KOPT-K1 (cell line): ENCODE data around the gene FKBP4.
A peak's percentile ranks its signal among the peaks of the same experiment; 100 is the strongest.

Experiments used
- H3K27ac ChIP-seq: fragments of 200-600 bp; sonication (generic); 2 replicates; pipeline ENCODE4 v1.5.1; 2016; ENCODE audit warnings: antibody characterized with exemption, mild to moderate bottlenecking, low read depth, low read length; ENCODE audit not compliant: poor library complexity, severe bottlenecking
- H3K36me3 ChIP-seq: fragments of 200-600 bp; sonication (generic); 2 replicates; pipeline ENCODE4 v1.5.1; 2017; ENCODE audit warnings: antibody characterized with exemption, mild to moderate bottlenecking, low read length, moderate library complexity; ENCODE audit not compliant: insufficient read depth
- H3K9me3 ChIP-seq: fragments of 200-600 bp; sonication (generic); 2 replicates; pipeline ENCODE4 v1.5.1; 2017; ENCODE audit warnings: antibody characterized with exemption, low read length, mild to moderate bottlenecking; ENCODE audit not compliant: insufficient read depth, poor library complexity, severe bottlenecking

Gene FKBP4, protein sequence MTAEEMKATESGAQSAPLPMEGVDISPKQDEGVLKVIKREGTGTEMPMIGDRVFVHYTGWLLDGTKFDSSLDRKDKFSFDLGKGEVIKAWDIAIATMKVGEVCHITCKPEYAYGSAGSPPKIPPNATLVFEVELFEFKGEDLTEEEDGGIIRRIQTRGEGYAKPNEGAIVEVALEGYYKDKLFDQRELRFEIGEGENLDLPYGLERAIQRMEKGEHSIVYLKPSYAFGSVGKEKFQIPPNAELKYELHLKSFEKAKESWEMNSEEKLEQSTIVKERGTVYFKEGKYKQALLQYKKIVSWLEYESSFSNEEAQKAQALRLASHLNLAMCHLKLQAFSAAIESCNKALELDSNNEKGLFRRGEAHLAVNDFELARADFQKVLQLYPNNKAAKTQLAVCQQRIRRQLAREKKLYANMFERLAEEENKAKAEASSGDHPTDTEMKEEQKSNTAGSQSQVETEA

DNA sequence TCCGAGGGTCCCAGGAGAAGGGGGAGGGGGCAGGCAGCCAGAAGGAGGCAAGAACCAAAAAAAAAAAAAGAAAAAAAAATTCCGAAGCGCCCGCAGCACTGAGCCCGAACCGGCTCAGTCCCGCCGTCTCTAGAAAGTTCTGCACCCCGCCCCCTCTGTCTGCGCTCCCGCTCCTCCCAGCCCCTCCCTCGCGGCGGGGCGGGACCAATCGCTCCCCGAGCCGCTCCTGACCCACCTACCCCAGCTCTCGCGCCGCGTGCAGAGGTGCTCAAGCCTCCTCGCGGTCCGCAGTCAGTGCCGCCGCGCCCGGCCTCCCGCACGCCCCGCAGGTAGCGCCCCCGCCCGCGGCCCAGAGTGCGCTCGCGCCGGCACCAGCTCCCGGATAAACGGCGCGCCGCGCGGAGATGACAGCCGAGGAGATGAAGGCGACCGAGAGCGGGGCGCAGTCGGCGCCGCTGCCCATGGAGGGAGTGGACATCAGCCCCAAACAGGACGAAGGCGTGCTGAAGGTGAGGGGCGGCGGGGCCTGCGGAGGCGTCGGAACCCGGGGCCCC is at the start of gene FKBP4:
Gene FKBP4, plus strand, starts transcription at position 235 of the 554 bp plus-strand sequence. Its CDS starts 170 bp downstream, at position 405.
- H3K9me3 ChIP-seq, result no peaks in the 10 kb centered on the region
- peaks cover 39% of the 10 kb centered on the region for H3K36me3 ChIP-seq
- peak within 1 kb of the TSS; percentile 64 for H3K27ac ChIP-seq

GRCh38 chr12:2745655-2746054 is 49.1 kb upstream of the FKBP4 start:
- Histone ChIP-seq H3K9me3 (no peaks in the 10 kb centered on the region), H3K27ac (no peak overlapping the region), H3K36me3 (no peaks in the 10 kb centered on the region)

DNA sequence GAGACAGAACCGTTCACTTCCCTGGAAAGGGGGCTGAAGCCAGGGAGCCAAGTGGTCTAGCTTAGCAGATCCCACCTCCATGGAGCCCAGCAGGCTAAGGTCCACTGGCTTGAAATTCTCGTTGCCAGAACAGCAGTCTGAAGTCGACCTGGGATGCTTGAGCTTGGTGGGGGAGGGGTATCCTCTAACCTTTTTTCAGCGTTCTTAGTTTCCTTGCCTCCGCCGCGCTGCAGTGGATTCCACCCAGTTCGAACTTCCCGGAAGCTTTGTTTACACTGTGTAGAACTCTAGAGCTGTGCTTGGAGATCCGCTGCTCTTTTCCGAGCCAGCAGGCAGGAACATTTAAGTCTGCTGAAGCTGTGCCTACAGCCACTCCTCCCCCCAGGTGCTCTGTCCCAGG is 45.2 kb upstream of the FKBP4 start:
- Histone ChIP-seq H3K27ac (no peak overlapping the region), H3K9me3 (no peaks in the 10 kb centered on the region)

GRCh38 chr12:2750185-2750584 is 44.6 kb upstream of the FKBP4 start:
- H3K9me3 ChIP-seq, result no peaks in the 10 kb centered on the region

More for the DNA sequence above, 45.2 kb upstream of the FKBP4 start:
- H3K36me3 ChIP-seq, result no peaks in the 10 kb centered on the region

DNA sequence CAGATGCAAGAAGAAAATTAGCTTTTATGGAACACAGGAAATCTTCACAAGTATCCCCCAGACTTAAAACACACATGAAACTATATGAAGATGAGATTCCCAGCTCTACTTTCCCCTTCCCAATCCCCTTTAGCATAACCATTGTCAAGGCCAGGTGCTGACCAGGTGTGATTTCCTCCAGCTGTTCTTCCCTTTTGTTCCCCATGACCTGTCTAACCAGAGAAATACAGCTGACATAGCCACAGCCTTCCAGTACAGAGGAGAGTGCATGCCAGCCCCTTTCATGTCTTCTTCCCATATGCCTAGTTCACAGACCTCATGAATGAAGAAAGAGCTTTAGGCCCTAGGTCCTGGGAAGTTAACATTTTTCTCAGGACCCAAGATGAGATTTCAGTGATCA is 43.5 kb upstream of the FKBP4 start:
- Histone ChIP-seq H3K36me3 (no peaks in the 10 kb centered on the region), H3K27ac (no peak overlapping the region), H3K9me3 (no peaks in the 10 kb centered on the region)

More at GRCh38 chr12:2750185-2750584, 44.6 kb upstream of the FKBP4 start:
- Histone ChIP-seq H3K27ac (no peak overlapping the region), H3K36me3 (no peaks in the 10 kb centered on the region)

DNA sequence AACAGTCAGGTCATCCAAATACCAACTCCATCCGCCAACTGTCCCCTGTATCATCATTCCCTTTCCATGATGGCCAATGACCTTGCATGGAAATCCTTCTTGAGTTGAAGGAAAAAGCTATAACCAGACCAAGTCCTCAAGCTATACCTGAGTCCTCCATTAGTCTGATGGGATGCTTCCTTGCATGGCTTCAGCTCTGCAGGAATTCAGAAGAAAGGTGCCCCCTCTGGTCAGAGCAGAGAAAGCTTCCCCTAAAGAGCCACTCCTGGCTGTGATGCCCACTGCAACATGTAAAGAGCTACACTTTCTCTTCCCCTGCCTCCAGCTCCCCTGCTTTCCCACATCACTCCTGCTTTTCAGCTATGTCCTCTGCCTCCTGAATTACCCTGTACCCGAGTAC is 43.1 kb upstream of the FKBP4 start:
- no peaks in the 10 kb centered on the region for H3K36me3 ChIP-seq
- no peaks in the 10 kb centered on the region for H3K9me3 ChIP-seq
- H3K27ac ChIP-seq, result no peak overlapping the region

GRCh38 chr12:2752676-2753371 is 41.9 kb upstream of the FKBP4 start:
- Histone ChIP-seq H3K27ac (no peak overlapping the region), H3K9me3 (no peaks in the 10 kb centered on the region), H3K36me3 (no peaks in the 10 kb centered on the region)

GRCh38 chr12:2753536-2753935 is 41.2 kb upstream of the FKBP4 start:
- Histone ChIP-seq H3K9me3 (no peaks in the 10 kb centered on the region), H3K27ac (no peak overlapping the region), H3K36me3 (no peaks in the 10 kb centered on the region)

DNA sequence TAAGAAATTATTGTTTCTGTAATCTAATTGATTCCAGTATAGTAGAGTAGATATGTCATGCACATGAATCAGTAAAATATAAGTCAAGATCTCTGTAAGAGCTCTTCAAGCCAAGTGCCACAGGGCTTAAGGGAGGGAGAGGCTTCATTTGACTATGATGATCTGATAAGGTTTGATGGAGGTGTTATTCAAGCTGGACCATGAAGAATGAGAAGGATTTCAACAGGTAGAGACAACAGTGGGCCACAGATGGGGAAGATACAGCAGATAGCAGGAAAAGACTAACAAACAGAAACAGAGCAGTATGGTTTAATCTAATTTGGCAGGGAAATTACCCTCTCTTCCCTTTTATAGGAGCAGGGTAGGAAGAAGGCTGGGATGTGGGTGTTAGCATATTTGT is 40.6 kb upstream of the FKBP4 start:
- H3K36me3 ChIP-seq, result no peaks in the 10 kb centered on the region
- H3K27ac ChIP-seq, result no peak overlapping the region
- no peaks in the 10 kb centered on the region for H3K9me3 ChIP-seq

DNA sequence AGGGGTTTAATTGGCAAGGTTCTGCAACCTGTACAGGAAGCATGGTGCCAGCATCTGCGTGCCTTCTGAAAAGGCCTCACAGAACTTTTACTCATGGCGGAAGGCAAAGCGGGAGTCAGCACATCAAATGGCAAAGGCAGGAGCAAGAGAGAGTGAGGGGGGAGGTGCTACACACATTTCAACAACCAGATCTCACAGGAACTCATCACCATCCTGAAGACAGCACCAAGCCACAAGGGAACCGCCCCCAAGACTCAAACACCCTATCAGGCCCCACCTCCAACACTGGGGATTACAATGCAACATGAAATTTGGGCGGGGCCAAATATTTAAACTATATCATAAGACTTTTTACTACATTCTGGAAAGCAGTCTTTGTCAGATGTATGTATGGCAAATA is 38.0 kb upstream of the FKBP4 start:
- no peaks in the 10 kb centered on the region for H3K9me3 ChIP-seq
- no peaks in the 10 kb centered on the region for H3K36me3 ChIP-seq
- H3K27ac ChIP-seq, result no peak overlapping the region

DNA sequence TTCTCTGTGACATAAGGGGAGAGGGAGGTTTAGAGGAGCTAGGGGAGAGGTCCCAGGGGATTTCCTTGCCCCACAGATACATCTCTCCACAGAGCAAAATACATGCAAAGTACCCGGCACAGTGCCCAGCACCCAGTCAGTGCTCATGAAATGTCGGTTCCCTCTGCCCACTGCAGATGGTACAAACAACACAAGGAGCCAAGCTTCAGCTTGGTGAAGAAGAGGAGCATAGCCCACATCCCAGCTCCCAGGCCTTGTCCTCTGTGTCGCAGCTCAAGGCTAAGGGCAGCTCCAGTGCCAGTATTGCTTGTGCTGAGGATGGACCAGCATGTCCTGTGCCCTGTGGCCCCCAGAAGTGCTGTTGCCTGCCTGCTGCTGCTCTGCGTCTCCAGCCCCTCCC is 35.0 kb upstream of the FKBP4 start:
- Histone ChIP-seq H3K36me3 (no peaks in the 10 kb centered on the region), H3K27ac (no peak overlapping the region)

DNA sequence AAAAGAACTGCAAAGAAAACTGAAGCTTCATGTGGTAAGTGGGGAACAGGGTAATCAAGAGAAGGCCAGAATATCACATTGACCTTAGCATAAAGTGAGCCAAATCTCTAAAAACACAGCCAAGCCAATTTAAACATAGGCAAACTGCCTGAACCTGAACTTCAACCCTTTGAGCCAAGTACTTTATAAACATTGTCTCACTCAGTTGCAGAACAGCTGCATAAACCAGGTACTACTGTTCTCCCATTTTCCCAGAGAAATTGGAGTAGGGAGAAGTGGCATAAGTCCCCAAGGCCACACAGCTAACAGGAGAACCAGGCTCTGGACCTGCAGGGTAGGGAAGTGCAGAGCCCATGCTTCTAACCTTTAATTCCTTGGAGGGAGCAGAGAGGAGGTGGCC is 30.4 kb upstream of the FKBP4 start:
- Histone ChIP-seq H3K9me3 (no peaks in the 10 kb centered on the region), H3K36me3 (no peaks in the 10 kb centered on the region), H3K27ac (no peak overlapping the region)

More for the DNA sequence above, 35.0 kb upstream of the FKBP4 start:
- H3K9me3 ChIP-seq, result no peaks in the 10 kb centered on the region

DNA sequence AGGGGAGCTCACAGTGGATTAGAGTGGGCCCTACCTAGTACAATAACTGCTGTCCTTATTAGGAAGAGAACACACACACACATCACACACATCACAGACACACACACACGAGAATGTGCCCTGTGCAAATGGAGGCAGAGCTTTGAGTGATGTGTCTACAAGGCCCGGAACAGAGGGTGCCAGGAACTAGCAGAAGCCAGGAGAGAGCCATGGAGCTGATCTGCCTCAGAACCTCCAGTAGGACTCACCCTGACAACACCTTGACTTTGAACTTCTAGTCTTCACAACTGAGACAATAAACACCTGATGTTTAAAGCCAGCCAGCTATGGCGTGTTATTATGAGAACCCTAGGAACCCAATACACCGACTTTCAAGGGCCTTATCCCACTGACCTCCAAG is 29.7 kb upstream of the FKBP4 start:
- H3K9me3 ChIP-seq, result no peaks in the 10 kb centered on the region
- no peaks in the 10 kb centered on the region for H3K36me3 ChIP-seq
- H3K27ac ChIP-seq, result no peak overlapping the region

- Histone ChIP-seq H3K9me3 (no peaks in the 10 kb centered on the region), H3K36me3 (no peaks in the 10 kb centered on the region), H3K27ac (no peak overlapping the region)
Measured at GRCh38 chr12:2765608-2766007, 29.2 kb upstream of the FKBP4 start.

DNA sequence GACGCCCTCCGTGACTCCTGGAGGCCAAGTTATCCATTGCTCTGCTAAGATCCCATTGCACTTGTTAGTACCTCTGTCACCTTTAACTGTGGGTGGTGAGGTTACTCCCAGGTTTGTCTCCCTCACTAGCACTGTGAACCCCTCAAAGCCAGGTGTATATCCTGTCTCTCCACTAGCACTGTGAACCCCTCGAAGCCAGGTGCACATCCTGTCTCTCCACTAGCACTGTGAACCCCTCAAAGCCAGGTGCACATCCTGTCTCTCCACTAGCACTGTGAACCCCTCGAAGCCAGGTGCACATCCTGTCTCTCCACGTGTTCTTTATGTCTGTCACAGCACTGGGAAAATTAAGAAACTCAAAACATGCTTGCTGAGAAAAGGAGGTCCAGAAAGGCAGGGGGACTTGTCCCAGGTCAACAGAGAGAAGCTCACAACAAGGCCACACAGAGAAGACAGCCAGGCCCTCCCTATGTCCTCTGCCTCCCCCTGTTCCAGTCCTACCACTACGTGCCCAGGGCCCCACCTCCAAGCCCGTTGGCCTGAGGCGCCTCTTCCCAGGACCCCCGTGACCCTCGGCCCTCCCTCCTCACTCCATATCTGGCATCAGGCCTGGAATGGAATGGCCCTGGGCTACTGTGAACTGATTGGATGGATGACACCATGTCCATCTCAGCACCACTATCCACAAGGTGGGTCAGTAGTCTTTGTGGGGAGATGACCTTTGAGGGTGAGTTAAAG is 26.4 kb upstream of the FKBP4 start:
- Histone ChIP-seq H3K27ac (no peak overlapping the region), H3K36me3 (no peaks in the 10 kb centered on the region), H3K9me3 (no peaks in the 10 kb centered on the region)
